GM11168 (cell line): Measurements from ENCODE around the gene VCAM1.
"Not testable (repeated sequence)": the region's sequence is repeated elsewhere in the genome, so short reads cannot be mapped to it uniquely, and the experiment has no call there.

Experiments
- in situ Hi-C: fragments of 300-500 bp; cut with MboI; formaldehyde crosslinking; loops from one replicate; pipeline ENCODE4 v1.12.0; 2022; ENCODE audit warnings: low sequenced_read_pairs; ENCODE audit not compliant: unreplicated experiment

VCAM1 gene

GRCh38 chr1:100773444-100773843 lies 53.9 kb downstream of the VCAM1 start:
- in situ Hi-C loops: no loop called here

- in situ Hi-C loops: no loop called here
Measured at GRCh38 chr1:100774370-100774769, 54.8 kb downstream of the VCAM1 start.

- in situ Hi-C loops: no loop called here
Measured at GRCh38 chr1:100775483-100775882, 55.9 kb downstream of the VCAM1 start.

GRCh38 chr1:100778748-100779147 lies 59.2 kb downstream of the VCAM1 start:
- in situ Hi-C loops: no loop called here

GRCh38 chr1:100780814-100781213 lies 61.3 kb downstream of the VCAM1 start:
- in situ Hi-C loops: no loop called here

- in situ Hi-C loops: not testable (repeated sequence)
Measured at GRCh38 chr1:100781728-100782127, 62.2 kb downstream of the VCAM1 start.

- in situ Hi-C loops: no loop called here
Measured at GRCh38 chr1:100782473-100783039, 63.0 kb downstream of the VCAM1 start.

GRCh38 chr1:100785470-100786052 lies 66.0 kb downstream of the VCAM1 start:
- in situ Hi-C loops: no loop called here

- in situ Hi-C loops: no loop called here
Measured at GRCh38 chr1:100786870-100787269, 67.3 kb downstream of the VCAM1 start.
